Measurements from ENCODE around the gene KIF26B.

The KIF26B gene

GRCh38 chr1:245591346-245592188 is 436.8 kb downstream of the KIF26B start:
- DNase-seq (ENCODE audit: low read depth in 2 of 2) = no peak

GRCh38 chr1:245592189-245592460 is 437.3 kb downstream of the KIF26B start:
- DNase-seq (ENCODE audit: low read depth in 2 of 2) = no peak

- no peak for DNase-seq (ENCODE audit: low read depth in 2 of 2)
Measured at GRCh38 chr1:245598524-245599305, 443.9 kb downstream of the KIF26B start.

- DNase-seq (ENCODE audit: low read depth in 2 of 2) = no peak
Measured at GRCh38 chr1:245599371-245600174, 444.8 kb downstream of the KIF26B start.

- no peak for DNase-seq (ENCODE audit: low read depth in 2 of 2)
Measured at GRCh38 chr1:245600658-245601057, 445.9 kb downstream of the KIF26B start.

GRCh38 chr1:245603311-245603865 is 448.6 kb downstream of the KIF26B start:
- DNase-seq (ENCODE audit: low read depth in 2 of 2) = no peak

GRCh38 chr1:245604979-245605378 is 450.2 kb downstream of the KIF26B start:
- DNase-seq (ENCODE audit: low read depth in 2 of 2) = no peak

GRCh38 chr1:245605480-245606156 is 450.8 kb downstream of the KIF26B start:
- no peak for DNase-seq (ENCODE audit: low read depth in 2 of 2)

GRCh38 chr1:245606157-245606725 is 451.5 kb downstream of the KIF26B start:
- no peak for DNase-seq (ENCODE audit: low read depth in 2 of 2)

GRCh38 chr1:245608271-245608670 is 453.5 kb downstream of the KIF26B start:
- no peak for DNase-seq (ENCODE audit: low read depth in 2 of 2)

- DNase-seq (ENCODE audit: low read depth in 2 of 2) = no peak
Measured at GRCh38 chr1:245609354-245610150, 454.8 kb downstream of the KIF26B start.

- no peak for DNase-seq (ENCODE audit: low read depth in 2 of 2)
Measured at GRCh38 chr1:245611251-245611650, 456.5 kb downstream of the KIF26B start.

GRCh38 chr1:245614476-245614875 is 459.7 kb downstream of the KIF26B start:
- DNase-seq (ENCODE audit: low read depth in 2 of 2) = no peak

- no peak for DNase-seq (ENCODE audit: low read depth in 2 of 2)
Measured at GRCh38 chr1:245615001-245615400, 460.2 kb downstream of the KIF26B start.

- no peak for DNase-seq (ENCODE audit: low read depth in 2 of 2)
Measured at GRCh38 chr1:245621589-245621988, 466.8 kb downstream of the KIF26B start.

- no peak for DNase-seq (ENCODE audit: low read depth in 2 of 2)
Measured at GRCh38 chr1:245622332-245623014, 467.7 kb downstream of the KIF26B start.

GRCh38 chr1:245641384-245641783 is 486.6 kb downstream of the KIF26B start:
- DNase-seq (ENCODE audit: low read depth in 2 of 2) = no peak

GRCh38 chr1:245645406-245645805 is 490.6 kb downstream of the KIF26B start:
- no peak for DNase-seq (ENCODE audit: low read depth in 2 of 2)

GRCh38 chr1:245645894-245646293 is 491.1 kb downstream of the KIF26B start:
- DNase-seq (ENCODE audit: low read depth in 2 of 2) = no peak

Measured in stimulated activated CD4-positive, alpha-beta T cell treated with anti-CD3 and anti-CD28 coated beads, Interleukin-1b, Interleukin-23, amount 100 ng/mL, for 4 hours (primary cell).